CD4-positive, alpha-beta T cell treated with Interleukin-21 for 1 hour (primary cell): Measurements from ENCODE around the gene NHEJ1.

Experiments used
- DNase-seq: peaks from one replicate; pipeline ENCODE4 v3.0.0-alpha.2; 2020

NHEJ1 gene

DNA sequence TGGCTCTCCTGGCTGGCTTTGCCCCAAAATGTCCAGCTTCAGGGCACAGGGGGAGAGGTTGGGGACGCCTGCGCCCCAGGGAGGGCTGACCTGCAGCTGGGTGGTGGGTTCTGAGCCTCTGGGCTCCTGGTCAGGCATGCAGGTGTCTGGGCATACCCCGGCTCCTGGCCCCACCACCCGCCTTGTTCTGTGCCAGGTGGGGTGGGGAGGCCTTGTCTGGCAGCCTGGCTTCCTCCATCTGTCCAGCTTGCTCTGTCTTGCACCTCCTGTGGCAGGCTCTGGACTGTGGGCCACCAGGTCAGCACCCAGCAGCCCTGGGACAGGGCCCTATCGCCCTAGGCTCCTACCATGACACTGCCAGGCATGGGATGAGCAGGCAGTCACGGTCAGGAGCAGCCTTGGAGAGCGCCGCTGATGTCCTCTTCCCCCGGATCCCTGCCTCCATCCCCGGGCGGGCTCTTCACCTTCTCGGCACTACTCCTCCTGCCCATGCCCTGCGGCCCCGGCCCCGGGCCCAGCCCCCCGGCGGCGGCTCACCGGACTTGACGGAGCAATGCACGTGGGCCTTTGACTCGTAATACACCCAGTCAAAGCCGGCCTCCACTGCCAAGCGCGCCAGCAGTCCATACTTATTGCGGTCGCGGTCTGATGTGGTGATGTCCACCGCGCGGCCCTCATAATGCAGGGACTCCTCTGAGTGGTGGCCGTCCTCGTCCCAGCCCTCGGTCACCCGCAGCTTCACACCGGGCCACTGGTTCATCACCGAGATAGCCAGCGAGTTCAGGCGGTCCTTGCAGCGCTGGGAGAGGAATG lies 103.5 kb downstream of the NHEJ1 start:
- no peak for DNase-seq

DNA sequence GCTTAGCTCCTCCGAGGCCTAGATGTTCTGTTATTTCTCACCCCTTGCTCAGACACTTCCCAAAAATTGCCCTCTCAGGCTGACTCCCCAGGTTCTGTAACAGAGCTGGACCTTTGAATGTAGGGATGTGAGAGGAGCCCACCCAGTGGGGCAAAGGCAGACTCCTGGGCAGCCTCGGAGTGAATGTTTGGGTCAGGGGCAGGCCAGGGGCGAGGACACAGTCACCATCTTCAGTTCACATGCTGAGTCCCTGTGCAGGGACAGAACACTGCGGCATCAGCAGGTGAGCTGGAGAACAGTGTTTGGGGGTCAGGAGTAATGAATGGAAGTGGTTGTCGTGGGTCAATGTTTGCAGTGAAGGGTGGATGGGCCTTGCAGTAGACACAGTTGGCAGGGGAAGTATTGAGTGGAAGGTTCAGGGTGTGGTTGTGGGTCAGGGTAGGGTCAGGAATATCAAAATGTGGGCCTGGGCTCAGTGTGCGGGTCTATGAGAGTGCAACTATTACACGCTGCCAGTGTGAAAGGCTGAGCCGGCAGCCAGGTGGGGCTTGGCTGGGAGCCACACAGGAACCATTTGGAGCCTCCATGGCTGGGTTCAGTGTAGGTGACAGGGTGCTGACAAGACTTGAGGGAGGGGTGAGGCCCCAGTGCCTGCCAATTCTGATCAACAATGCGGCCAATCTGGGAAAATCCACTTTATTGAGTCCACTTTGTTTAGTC lies 104.3 kb downstream of the NHEJ1 start:
- DNase-seq: no peak

DNA sequence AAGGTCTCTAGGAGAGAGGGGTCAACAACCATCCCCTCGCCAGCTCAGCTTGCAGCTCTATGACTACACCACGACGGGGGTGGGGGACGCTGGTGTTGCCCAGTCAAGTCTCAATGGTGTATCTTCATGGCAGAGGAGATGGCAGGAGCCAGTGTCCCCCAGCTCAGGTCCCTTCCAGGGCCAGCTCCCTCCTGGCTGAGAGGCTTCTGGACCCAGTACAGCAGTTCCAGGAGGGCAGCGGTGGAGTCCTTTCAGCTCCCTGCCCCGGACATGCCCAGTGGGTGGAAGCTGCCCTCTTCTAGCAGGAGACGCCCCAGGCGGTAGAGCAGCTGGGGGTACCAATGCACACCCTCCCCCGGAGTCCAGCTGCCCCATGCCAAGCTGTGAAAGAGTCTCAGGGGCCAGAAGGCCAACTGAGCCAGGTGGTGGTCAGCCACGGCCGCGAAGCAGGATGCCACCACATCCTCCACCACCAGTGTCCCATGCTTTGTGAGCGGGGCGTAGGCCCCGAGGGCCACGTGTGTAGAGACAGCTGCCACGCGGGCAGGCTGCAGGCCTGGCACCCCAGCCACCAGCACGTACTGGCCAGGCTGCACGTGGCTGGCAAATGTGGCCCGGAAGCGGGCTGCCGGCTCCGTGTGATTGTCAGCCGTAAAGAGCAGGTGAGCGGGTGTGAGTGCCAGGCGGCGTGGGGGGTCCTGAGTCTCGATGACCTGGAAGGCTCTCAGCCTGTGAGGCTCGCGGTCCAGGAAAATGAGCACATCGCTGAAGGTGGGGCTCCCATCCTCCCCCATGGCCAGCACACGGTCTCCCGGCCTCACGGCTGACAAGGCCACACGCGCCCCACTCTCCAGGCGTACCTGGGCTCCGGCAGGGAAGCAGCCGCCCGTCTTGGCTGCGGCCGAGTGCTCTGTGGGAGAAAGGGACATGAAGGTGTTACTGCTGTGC lies 105.4 kb downstream of the NHEJ1 start:
- DNase-seq: no peak

DNA sequence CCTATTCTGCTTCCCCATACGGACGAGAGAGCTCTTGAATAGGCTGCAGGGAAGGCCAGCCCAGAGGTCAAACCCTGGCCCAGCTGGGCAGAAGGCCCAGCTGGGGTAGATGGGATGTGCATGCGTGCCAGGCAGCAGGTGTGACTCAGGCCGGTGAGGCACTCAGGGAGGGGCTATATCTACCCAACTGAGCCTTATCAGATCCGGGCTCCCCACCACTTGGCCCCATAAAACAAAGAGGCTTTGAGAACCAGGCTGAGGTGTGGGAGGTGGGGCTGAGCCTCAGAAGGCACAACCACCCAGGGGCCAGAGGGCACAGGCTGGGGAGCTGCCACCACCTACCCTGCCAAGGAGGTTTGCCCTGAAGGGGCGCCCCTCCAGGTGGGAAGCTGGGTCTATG lies 111.3 kb downstream of the NHEJ1 start:
- no peak for DNase-seq

DNA sequence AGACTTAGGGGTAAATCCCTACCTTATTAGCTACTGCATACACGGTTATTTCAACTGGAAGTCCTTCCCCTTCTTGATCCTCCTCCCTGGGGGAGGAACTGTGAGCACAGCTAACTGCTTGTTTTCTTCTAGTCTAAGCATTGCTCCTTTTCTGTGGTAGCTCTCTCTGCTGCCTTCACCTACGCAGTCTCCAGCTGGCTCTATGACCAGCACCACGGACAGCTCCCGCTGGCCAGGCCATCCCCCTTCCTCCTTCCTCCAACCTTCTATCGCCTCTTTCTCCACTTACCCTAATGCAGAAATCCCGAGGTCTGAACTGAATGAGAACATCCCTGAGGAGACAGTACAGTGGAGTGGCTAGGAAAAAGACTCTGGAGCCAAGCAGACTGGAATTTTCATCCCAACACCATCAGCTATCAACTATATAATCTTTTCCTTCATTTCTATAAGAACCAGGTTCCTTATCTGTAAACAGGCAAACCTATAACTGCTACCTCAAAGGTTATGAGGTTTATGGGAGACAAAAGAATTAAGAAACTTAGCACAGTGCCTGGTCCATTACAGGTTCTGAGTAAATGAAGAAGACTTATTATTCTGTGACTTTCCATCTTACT lies 114.6 kb downstream of the NHEJ1 start:
- DNase-seq: no peak

DNA sequence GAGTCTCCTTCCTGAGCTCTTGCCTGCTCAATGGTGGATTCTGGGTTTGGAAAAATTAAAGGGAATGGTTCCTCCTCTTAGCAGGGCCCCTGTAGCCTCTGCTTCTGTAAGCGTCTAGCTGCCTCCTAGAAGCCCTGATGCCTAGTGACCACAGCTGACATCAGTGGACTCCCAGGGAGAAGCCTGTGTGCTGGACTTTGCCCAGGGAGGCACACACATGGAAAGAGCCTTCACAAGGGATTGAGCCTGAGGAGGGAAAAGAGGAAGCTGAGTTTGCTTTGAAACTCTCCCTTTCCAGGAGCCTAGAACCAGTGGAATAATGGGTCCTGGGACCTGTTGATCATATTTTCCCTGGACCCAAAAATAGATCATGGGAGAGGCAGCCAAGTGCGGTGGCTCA lies 117.9 kb downstream of the NHEJ1 start:
- no peak for DNase-seq

DNA sequence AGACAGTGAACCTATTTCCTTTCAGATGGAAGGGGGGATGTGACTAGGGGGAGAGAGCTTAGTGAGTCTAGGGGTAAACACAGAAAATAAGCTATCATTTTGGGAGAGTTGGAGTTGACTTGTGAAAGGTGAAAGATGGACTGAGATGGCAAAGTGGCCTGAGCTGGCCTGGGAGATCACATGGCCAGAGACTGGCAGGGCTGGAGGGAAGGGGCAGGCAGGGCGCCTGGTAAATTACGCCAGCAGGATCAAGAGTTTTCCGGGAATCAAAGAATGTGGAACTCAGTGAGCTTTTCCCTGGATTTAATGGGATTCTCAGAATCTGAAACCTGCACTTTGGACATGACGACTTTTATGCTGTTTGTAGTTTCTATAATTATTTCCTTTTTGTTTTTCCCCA lies 118.5 kb downstream of the NHEJ1 start:
- no peak for DNase-seq

DNA sequence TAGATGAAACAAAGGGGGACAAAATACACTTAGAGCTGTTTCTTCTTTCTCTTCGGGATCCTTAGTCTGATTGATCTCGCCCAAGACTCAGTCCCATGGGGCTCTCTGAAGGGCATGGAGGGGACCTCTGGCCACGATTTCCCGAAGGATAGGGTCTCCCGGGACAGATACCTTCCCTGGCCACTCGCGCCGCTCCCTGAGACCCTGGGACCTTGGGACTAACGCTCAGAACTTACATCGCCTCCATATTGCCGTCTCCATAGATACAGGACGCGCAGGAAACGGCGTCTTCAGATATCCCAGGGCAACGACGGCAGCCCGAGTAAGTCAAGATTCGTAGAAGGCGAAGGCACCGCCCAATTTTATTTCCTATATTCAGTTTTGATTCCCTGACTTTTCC lies 119.4 kb downstream of the NHEJ1 start, which contains the start of gene CFAP65:
TSS of gene CFAP65 (minus strand) at position 265 of the 400 bp plus-strand sequence. CDS start 2,468 bp downstream, outside the sequence.
- DNase-seq: peak; percentile 37

DNA sequence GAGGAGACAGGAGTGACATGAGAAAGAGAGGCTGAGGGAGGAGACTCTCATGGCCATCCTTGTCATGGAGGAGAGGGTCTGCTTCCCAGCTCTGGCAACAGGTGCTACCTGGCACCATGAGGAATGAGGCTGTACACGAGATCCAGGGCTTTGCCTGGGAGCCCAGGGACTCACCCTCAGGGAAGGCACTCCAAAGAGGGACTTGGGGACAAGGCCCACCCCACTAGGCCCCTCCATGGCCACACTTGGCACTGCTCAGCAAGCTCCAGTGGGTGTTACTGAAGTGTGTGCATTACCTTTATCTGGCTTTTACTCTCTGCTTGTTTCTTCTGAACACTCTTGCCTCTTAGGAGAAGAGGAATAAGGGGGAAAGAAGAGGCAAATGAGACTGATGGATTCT lies 122.0 kb downstream of the NHEJ1 start:
- no peak for DNase-seq

DNA sequence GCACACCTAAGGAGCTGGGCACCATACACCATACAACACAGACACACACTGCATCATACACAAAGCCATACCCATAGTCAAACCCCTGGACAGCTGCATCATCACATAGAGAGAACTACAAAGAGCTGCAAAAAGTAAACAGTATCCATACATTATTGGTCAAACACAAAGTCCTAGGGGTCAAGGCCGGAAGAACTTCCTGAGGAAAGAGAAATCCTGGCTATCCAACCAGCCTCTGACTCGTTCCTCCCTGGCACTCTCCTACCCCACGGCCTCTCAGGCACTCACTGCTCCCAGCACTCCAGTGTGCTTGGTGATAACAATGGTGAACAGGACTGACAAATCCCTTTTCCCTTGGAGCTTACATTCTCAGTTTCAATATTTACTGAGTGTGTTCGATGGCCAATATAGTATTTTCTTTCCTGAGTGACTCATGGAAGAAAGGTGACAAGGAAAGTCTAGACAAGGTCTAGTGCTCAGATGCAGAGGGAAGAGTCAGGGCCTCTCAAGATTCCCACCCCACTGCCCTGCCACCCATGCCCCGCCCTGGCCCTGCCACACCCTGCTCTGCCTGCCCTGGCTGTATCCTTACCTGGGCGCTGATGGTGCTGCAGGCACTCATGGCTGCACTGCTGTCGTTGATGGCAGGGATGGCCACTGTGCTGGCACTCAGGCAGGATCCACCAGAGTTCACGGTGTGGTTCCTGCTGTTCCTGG lies 122.7 kb downstream of the NHEJ1 start:
- DNase-seq: no peak

DNA sequence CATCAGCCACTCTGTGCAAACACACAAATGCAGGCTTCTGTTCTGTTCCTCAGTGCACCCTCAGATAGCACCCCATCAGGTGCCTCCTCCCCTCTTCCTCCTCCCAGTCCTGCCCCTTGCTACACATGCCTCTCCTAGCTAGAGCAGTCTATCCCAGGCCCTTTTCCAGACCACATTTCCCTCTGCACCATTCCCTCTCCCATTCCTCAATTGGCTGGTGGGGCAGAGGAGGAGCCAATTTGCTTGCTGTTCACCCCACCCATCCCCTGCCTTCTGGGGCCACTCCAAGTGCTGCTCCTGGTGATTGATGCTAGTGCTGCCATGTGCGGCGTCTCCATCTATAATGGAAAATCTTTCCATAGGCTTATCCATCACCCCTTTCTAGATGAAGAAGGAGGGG lies 124.7 kb downstream of the NHEJ1 start:
- DNase-seq: no peak

DNA sequence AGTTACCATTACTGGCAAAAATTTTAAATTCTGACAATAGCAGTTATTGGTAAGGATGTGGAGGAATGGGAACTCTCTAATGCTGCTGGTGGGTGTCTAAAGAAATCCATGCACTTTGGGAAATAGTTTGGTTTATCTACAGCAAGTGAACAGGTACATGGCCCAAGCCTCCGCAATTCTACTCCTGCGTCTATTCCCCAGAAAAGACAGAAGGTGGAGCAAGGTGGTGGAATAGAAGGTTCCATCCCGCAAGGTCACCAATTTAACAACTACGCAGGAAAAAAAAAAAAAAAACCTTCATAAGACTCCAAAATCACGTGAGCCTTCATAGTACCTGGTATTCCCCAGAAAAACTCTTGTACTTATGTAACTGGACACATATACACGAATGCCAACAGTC lies 125.8 kb downstream of the NHEJ1 start:
- DNase-seq: no peak

DNA sequence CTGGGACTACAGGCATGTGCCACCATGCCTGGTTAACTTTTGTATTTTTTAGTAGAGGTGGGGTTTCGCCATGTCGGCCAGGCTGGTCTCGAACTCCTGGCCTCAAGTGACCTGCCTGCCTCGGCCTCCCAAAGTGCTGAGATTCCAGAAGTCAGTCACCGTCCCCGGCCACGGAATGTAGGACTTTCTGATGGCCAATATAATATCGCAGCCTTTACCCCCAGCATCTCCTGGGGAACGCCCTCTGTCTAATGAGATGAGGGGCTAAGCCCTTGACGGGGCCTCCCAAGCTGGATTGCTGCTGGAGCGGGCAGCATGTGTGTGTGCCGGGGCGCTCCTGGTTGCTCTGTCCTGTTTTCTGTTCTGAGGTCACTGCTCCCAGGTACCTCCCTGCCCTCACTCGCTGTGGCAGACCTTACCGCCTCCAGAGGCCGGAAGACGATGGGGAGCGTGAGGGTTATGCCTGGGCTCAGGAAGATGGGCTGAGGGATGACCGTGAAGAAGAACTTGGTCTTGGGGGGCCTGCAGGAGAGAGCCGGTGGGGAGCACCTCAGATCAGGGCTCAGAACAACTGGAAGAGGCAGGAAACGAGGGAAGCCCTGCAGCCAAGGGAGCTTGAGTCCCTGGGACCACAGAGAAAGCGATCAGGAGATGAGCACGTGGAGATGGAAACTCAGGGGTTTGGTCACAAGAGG lies 128.4 kb downstream of the NHEJ1 start:
- DNase-seq: no peak

DNA sequence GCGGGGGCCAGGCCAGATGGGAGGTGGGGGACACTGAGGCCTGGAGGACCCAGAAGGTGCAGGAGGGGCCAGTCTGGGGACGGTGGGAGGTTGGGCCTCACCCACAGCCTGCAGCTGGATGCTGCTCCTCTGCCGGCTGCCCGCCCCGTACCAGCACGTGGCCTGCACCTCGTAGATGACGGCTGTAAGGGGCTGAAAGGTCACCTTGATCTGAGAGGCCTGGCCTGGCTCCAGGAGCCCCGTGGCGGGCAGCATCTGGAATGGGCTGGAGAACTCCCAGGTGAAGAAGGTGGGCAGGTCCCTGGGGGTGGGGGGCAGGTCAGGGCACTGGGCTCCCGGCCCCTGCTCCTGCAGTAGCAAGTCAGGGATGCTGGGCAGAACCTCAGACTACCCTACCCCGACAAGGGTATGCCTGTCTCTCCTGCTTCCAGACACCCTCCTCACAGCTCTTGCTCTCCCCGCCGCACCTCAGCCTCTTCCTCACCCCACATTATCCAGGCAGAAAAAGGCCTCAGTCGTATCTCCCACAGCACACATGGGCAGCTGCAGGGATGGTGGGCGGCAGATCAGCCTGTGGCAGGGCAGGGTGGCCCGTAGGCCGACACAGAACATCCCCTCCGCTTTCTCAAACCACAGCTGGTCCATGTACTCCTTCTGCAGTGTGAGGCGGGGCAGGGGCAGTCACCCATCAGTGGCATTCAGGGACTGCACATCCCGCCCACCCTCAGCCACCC lies 129.4 kb downstream of the NHEJ1 start:
- no peak for DNase-seq

DNA sequence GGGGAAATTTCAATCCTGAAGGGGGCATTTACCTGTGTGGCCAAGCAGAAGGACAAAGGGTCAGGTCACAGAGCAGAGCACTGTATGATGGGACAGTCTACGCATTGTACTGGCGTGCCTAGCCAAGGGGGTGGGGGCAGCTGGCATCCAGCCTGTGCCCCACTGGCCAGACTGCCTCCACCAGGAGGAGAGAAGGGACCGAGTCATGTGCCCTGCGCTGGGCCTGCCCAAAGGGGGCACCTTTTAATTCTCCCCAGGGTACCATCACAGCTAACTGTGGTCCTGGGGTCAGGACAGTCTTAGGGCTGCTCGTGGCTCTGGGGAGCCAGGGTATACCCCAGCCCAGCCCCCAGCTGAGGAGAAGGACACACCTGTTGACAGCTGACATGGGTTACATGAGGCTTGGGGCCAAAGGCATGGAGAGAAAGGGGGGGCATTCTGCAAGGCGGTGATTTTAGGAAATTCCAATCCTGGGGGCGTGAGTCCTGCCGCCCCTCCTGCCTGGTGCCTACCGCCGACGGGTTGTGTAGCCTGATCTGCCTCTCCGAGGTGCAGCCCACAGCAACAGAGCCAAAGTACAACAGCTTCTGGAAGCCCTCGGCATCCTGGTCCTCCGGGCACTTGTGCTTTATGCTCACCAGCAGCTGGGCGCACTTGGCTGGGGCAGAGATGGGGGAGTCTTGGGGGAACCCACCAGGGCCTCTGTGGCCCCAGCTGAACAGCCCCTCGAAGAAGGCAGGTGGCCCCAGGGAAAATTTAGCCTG lies 130.3 kb downstream of the NHEJ1 start:
- no peak for DNase-seq

DNA sequence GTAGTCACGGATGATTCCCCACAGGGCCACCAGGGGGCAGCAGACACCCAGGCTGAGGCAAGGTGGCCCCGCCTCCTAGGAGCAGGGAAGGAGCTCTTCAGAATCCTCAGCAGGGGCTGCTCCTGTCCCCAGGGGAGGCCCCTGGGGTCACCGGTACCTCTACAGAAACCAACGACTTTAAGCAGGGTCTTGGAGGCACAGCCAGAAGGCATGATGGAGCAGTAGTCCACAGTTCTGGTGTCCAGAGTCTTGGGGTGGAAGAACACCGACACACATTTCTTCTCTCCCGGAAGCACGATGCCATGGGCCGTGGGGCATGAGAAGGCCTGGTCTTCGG lies 130.8 kb downstream of the NHEJ1 start:
- DNase-seq: peak; percentile 73

DNA sequence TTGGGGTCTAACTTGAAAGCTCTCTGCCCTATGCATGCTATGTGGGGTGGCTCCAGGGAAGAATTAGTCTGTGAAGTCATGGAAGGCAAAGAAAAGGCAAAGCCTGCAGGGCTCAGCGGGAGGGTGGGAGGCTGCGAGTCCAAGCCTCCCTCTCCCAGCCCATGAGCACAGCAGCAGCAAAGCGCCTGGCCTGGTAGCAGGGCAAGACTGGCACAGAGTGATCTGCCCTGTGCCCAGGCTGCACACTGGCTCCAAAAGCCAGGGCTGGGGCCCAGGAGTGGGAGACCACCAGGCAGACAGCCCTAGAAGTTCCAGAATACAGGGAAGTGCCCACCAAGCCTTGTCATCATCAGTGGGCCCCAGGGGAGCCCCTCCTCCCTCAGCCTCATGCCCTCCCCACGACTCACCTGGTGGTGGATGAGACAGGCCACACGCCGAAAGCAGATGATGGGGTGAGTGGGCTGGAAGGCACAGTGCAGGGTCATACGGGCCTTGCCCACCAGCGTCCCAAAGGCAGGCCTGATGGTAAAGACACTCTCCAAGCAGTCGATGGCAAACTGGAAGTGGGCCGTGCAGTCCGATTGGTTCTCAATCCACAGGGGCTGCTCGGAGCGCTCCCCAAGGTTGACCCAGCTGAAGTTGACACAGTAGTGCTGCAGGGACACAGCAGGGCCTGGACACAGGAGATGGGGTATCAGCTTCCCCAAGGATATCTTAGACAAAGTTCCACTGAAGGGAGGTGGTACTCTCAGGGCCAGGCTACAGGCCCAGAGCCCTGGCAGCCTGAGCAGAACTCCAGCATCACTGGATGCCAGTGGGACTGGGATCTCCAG lies 131.4 kb downstream of the NHEJ1 start:
- DNase-seq: no peak

DNA sequence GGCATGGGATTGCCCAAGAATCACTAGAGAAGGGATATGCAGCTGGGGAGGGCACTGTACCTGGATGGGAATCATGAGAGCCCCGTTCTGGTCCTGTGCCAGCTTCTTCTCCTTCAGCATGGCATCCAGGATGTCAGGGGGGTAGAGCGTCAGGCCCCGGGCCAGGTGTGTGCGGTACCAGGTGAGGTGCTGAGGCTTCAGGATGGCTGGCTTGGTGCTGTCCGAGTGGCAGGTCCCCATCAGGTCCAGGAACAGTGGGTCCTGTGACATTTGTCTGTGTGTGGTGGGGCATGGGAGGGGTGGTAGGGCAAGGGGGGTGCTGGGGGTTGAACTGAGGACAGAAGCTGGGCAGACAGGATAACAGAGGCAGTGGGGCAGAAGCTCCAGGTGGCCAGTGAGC lies 132.5 kb downstream of the NHEJ1 start:
- DNase-seq: no peak

DNA sequence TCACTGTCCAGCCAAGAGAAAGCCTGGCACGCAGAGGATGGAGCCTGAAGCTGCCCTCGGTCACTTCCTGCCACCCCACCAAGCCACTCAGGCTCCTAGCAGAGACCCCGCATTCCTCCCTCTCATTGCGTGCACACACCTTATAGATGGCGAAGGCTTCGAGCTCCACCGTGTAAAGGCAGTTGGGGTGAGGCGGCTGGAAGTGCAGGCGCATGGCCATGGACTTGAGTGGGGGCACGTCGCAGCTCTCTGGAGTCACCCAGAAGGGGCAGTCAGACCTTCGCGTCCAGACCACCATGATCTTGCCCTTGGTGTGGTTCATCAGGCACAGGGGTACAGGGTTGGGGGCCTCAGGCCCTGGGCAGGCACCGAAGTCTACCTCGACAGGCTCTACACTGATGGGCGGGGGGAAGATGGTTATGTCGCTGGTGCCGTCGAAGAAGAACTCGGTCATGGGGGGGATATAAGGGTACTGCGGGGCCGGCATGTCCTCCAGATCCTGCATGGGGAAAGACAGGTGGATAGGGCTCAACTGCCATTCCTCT lies 133.0 kb downstream of the NHEJ1 start:
- DNase-seq: no peak
